ENCODE measurements around the gene MICALL2.

- TF ChIP-seq EZH2 (IDR thresholded peaks at IDR 0.05; ENCODE audit: insufficient read depth, poor library complexity, severe bottlenecking) (no peak), EZH2phosphoT487 (IDR thresholded peaks at IDR 0.05; ENCODE audit: insufficient read depth, low read depth) (no peak)
Observed at GRCh38 chr7:1501487-1502270, 42.4 kb upstream of the MICALL2 start.
